Neural progenitor cell (in vitro differentiated cells): Measurements from ENCODE around the gene BLOC1S3.

Experiments
- EZH2 ChIP-seq: fragments of 200-600 bp; sonication (generic); IDR thresholded peaks from 2 replicates; pipeline ENCODE4 v1.6.1; 2017; ENCODE audit warnings: antibody characterized with exemption, mild to moderate bottlenecking, moderate library complexity
- EZH2phosphoT487 ChIP-seq: fragments of 200-600 bp; sonication (generic); IDR thresholded peaks from 2 replicates; pipeline ENCODE4 v1.6.1; 2017; ENCODE audit warnings: antibody characterized with exemption

- no peak for TF ChIP-seq EZH2phosphoT487
- no peak for TF ChIP-seq EZH2
Measured at GRCh38 chr19:45184115-45184514, 5.5 kb downstream of the BLOC1S3 start.
